H9 (cell line): Measurements from ENCODE around the gene HSD17B2. TPM values are rescaled to one million over a fixed set of nuclear protein-coding genes. Genes with fewer than 3 reads are reported as not detected.

Experiments
- DNase-seq: peaks from one replicate; pipeline ENCODE4 v3.0.0-alpha.2; 2017
- H2AFZ ChIP-seq: one replicate; pipeline ENCODE4 v1.6.1; 2013; ENCODE audit warnings: mild to moderate bottlenecking, low read length, control low read depth, moderate library complexity
- H2AK5ac ChIP-seq: 2 replicates; pipeline ENCODE4 v1.6.1; 2013; ENCODE audit warnings: low read length, control low read depth, mixed read lengths; ENCODE audit not compliant: insufficient read length
- H2BK120ac ChIP-seq: one replicate; pipeline ENCODE4 v1.6.1; 2013; ENCODE audit warnings: low read depth, mild to moderate bottlenecking, low read length, control low read depth, inconsistent platforms; ENCODE audit not compliant: poor library complexity, severe bottlenecking
- H2BK12ac ChIP-seq: 2 replicates; pipeline ENCODE4 v1.6.1; 2013; ENCODE audit warnings: low read length, control low read depth, mixed read lengths, low read depth; ENCODE audit not compliant: insufficient read length
- H2BK15ac ChIP-seq: 2 replicates; pipeline ENCODE4 v1.6.1; 2013; ENCODE audit warnings: low read depth, low read length, control low read depth
- H2BK20ac ChIP-seq: one replicate; pipeline ENCODE4 v1.6.1; 2013; ENCODE audit warnings: low read depth, mild to moderate bottlenecking, low read length, control low read depth, inconsistent platforms; ENCODE audit not compliant: poor library complexity, severe bottlenecking
- H2BK5ac ChIP-seq: 2 replicates; pipeline ENCODE4 v1.6.1; 2013; ENCODE audit warnings: low read length, control low read depth, mixed read lengths; ENCODE audit not compliant: insufficient read length
- H3K14ac ChIP-seq: 2 replicates; pipeline ENCODE4 v1.6.1; 2013; ENCODE audit warnings: low read length, control low read depth; ENCODE audit not compliant: insufficient read depth
- H3K18ac ChIP-seq: 2 replicates; pipeline ENCODE4 v1.6.1; 2013; ENCODE audit warnings: low read depth, mild to moderate bottlenecking, mixed read lengths, low read length, control low read depth; ENCODE audit not compliant: insufficient read length
- H3K23ac ChIP-seq: 2 replicates; pipeline ENCODE4 v1.6.1; 2013; ENCODE audit warnings: low read length, control low read depth, mixed read lengths, low read depth; ENCODE audit not compliant: insufficient read length
- H3K23me2 ChIP-seq: 2 replicates; pipeline ENCODE4 v1.6.1; 2013; ENCODE audit warnings: low read depth, mild to moderate bottlenecking, mixed read lengths, low read length, control low read depth; ENCODE audit not compliant: insufficient read length, poor library complexity, severe bottlenecking
- H3K27ac ChIP-seq: 2 replicates; pipeline ENCODE4 v1.5.1; 2013; ENCODE audit warnings: low read length, control low read depth, mixed read lengths, low read depth; ENCODE audit not compliant: insufficient read length
- H3K27me3 ChIP-seq: 2 replicates; pipeline ENCODE4 v1.6.1; 2013; ENCODE audit warnings: low read length, control low read depth, inconsistent platforms; ENCODE audit not compliant: insufficient read depth
- H3K4ac ChIP-seq: 2 replicates; pipeline ENCODE4 v1.6.1; 2013; ENCODE audit warnings: low read depth, mild to moderate bottlenecking, control low read depth, inconsistent platforms, low read length, moderate library complexity
- H3K4me1 ChIP-seq: 2 replicates; pipeline ENCODE4 v1.6.1; 2013; ENCODE audit warnings: low read length, control low read depth, inconsistent platforms; ENCODE audit not compliant: insufficient read depth
- H3K4me2 ChIP-seq: 2 replicates; pipeline ENCODE4 v1.6.1; 2013; ENCODE audit warnings: low read length, control low read depth, mixed read lengths; ENCODE audit not compliant: insufficient read length, insufficient read depth
- H3K56ac ChIP-seq: 2 replicates; pipeline ENCODE4 v1.6.1; 2013; ENCODE audit warnings: low read depth, mild to moderate bottlenecking, mixed read lengths, low read length, control low read depth; ENCODE audit not compliant: insufficient read length
- H3K79me1 ChIP-seq: 2 replicates; pipeline ENCODE4 v1.6.1; 2013; ENCODE audit warnings: low read depth, mild to moderate bottlenecking, moderate library complexity, low read length, control low read depth, inconsistent platforms; ENCODE audit not compliant: insufficient read depth, poor library complexity, severe bottlenecking
- H3K79me2 ChIP-seq: 2 replicates; pipeline ENCODE4 v1.6.1; 2013; ENCODE audit warnings: low read length, control low read depth, inconsistent platforms; ENCODE audit not compliant: insufficient read depth
- H3K9ac ChIP-seq: 2 replicates; pipeline ENCODE4 v1.6.1; 2013; ENCODE audit warnings: low read length, control low read depth, mixed read lengths; ENCODE audit not compliant: insufficient read length; ENCODE audit errors: extremely low read depth
- H3K9me3 ChIP-seq: one replicate; pipeline ENCODE4 v1.6.1; 2013; ENCODE audit warnings: low read depth, low read length, inconsistent platforms; ENCODE audit not compliant: control insufficient read depth
- H3T11ph ChIP-seq: one replicate; pipeline ENCODE4 v1.6.1; 2013; ENCODE audit warnings: mild to moderate bottlenecking, low read length, control low read depth, inconsistent platforms
- H4K20me1 ChIP-seq: one replicate; pipeline ENCODE4 v1.6.1; 2013; ENCODE audit not compliant: control insufficient read depth, insufficient read length, insufficient read depth
- H4K5ac ChIP-seq: 2 replicates; pipeline ENCODE4 v1.6.1; 2013; ENCODE audit warnings: low read depth, mild to moderate bottlenecking, mixed read lengths, low read length, control low read depth; ENCODE audit not compliant: insufficient read length
- H4K8ac ChIP-seq: replicated peaks from 2 replicates; pipeline ENCODE4 v1.6.1; 2013; ENCODE audit warnings: low read length, control low read depth, mixed read lengths, low read depth; ENCODE audit not compliant: insufficient read length
- H4K91ac ChIP-seq: 2 replicates; pipeline ENCODE4 v1.6.1; 2013; ENCODE audit warnings: low read depth, mild to moderate bottlenecking, moderate library complexity, mixed read lengths, low read length, control low read depth; ENCODE audit not compliant: insufficient read length
- H3K27ac Mint-ChIP-seq, 3 experiments: 2 replicates in 2 of 3; 3 replicates in 1 of 3; pipeline ENCODE4 v1.8.0; 2020 to 2021; ENCODE audit warnings: mixed read lengths in 3 of 3, mild to moderate bottlenecking in 1 of 3, moderate library complexity in 1 of 3
- H3K27me3 Mint-ChIP-seq: 2 replicates; pipeline ENCODE4 v1.8.0; 2021; ENCODE audit warnings: low read depth, mild to moderate bottlenecking, moderate library complexity, mixed read lengths
- H3K36me3 Mint-ChIP-seq, 3 experiments: 2 replicates in 2 of 3; 3 replicates in 1 of 3; pipeline ENCODE4 v1.8.0; 2020 to 2021; ENCODE audit warnings: low read depth in 3 of 3, mixed read lengths in 3 of 3; ENCODE audit not compliant: insufficient read depth in 1 of 3
- H3K4me1 Mint-ChIP-seq, 2 experiments: 2 replicates each; pipeline ENCODE4 v1.8.0; 2020; ENCODE audit warnings: mixed read lengths in 2 of 2
- H3K4me3 Mint-ChIP-seq, 2 experiments: 2 replicates in 1 of 2; 3 replicates in 1 of 2; pipeline ENCODE4 v1.8.0; 2020 to 2021; ENCODE audit warnings: mild to moderate bottlenecking in 2 of 2, mixed read lengths in 2 of 2, moderate library complexity in 1 of 2
- H3K9me3 Mint-ChIP-seq, 2 experiments: 2 replicates in 1 of 2; 3 replicates in 1 of 2; pipeline ENCODE4 v1.8.0; 2020; ENCODE audit warnings: mild to moderate bottlenecking in 2 of 2, mixed read lengths in 2 of 2, moderate library complexity in 1 of 2
- CTCF ChIP-seq: fragments of 200-600 bp; sonication (generic); conservative IDR thresholded peaks from 3 replicates; pipeline ENCODE4 v1.8.0; 2021; ENCODE audit warnings: antibody characterized with exemption, mild to moderate bottlenecking
- WGBS: extraction: QIAGEN DNeasy Blood & Tissue Kit; methylation state at CpG from one replicate; pipeline ENCODE4 v1.1.7; 2013; ENCODE audit warnings: missing lambda C conversion rate, low lambda C conversion rate, mixed read lengths; ENCODE audit not compliant: insufficient read length; ENCODE audit errors: extremely low coverage; 5-methylcytosine and 5-hydroxymethylcytosine counted together
- total RNA-seq: library from RNA; stranded (reverse); gene quantifications from 2 replicates; pipeline ENCODE4 v1.2.1, GENCODE V29; 2021

The HSD17B2 gene
- total RNA-seq, 1 experiment from 2014 or later, result not detected

- Histone ChIP-seq H3K4me1 (no peaks in the 10 kb centered on the region), H3K14ac (no peak overlapping the region), H2BK120ac (no peak overlapping the region), H3K56ac (no peak overlapping the region), H2BK20ac (no peak overlapping the region), H3K23me2 (no peaks in the 10 kb centered on the region), H3K27ac (no peak overlapping the region), H2AK5ac (no peak overlapping the region), H3K27me3 (no peaks in the 10 kb centered on the region), H3K4me2 (no peak overlapping the region), H3K23ac (no peak overlapping the region), H2BK5ac (no peak overlapping the region), H2BK12ac (no peak overlapping the region), H3K9me3 (no peaks in the 10 kb centered on the region), H4K91ac (no peak overlapping the region), H2BK15ac (no peak overlapping the region), H2AFZ (no peak overlapping the region), H3K9ac (no peak overlapping the region), H3T11ph (no peak overlapping the region), H3K4ac (no peak overlapping the region), H4K20me1 (no peaks in the 10 kb centered on the region), H3K79me2 (no peaks in the 10 kb centered on the region), H3K79me1 (no peaks in the 10 kb centered on the region), H3K18ac (no peak overlapping the region), H4K5ac (no peak overlapping the region), H4K8ac (no peak overlapping the region)
- H3K4me3 Mint-ChIP-seq, result no peak overlapping the region
- H3K36me3 Mint-ChIP-seq, result no peaks in the 10 kb centered on the region
- peaks cover 17 to 19% of the 10 kb centered on the region in 2 experiments for H3K4me1 Mint-ChIP-seq
- no peak overlapping the region for H3K27ac Mint-ChIP-seq
- DNase-seq, result no peak
- TF ChIP-seq CTCF, result no peak
- WGBS, result no CpG with 5 or more reads among the region's 3 CpGs
- H3K27me3 Mint-ChIP-seq, result peaks cover 3% of the 10 kb centered on the region; the same call in 1 of the 2 replicates
- no peaks in the 10 kb centered on the region for H3K9me3 Mint-ChIP-seq
Measured at GRCh38 chr16:81995651-81996050, 39.4 kb upstream of the HSD17B2 start.
